ENCODE measurements around the gene SHQ1. TPM values are rescaled to one million over a fixed set of nuclear protein-coding genes. Genes with fewer than 3 reads are reported as not detected.

Gene SHQ1
- total and polyA plus RNA-seq, 12 donors = 7.2 to 26.4 (median 15.1) TPM

GRCh38 chr3:72768481-72768880, 79.8 kb downstream of the SHQ1 start:
- intact Hi-C loops (cut with DNase I) = no loop called here
- no peak for DNase-seq
- WGBS, 4 donors = 86 to 91% (median 89%) methylated on average over 6 of the region's 6 CpGs
- Histone ChIP-seq H3K27ac (no peak overlapping the region), H3K27me3 (no peaks in the 10 kb centered on the region), H3K36me3 (replicated peaks in 1 of 2) (no peaks in the 10 kb centered on the region), H3K4me3 (no peak overlapping the region), H3K4me1 (replicated peaks in 1 of 2) (no peaks in the 10 kb centered on the region), H3K9me3 (replicated peaks in 1 of 3) (no peaks in the 10 kb centered on the region)
- TF ChIP-seq POLR2A (IDR thresholded peaks at IDR 0.05) (no peak), CTCF (IDR thresholded peaks at IDR 0.05) (no peak)

GRCh38 chr3:72768006-72768441, 80.2 kb downstream of the SHQ1 start:
- WGBS, 4 donors = 62 to 74% (median 67%) methylated on average over 5 of the region's 5 CpGs
- TF ChIP-seq CTCF (IDR thresholded peaks at IDR 0.05) (no peak), POLR2A (IDR thresholded peaks at IDR 0.05) (no peak)
- Histone ChIP-seq H3K27ac (no peak overlapping the region), H3K9me3 (replicated peaks in 1 of 3) (no peaks in the 10 kb centered on the region), H3K4me1 (replicated peaks in 1 of 2) (no peaks in the 10 kb centered on the region), H3K4me3 (no peak overlapping the region), H3K27me3 (no peaks in the 10 kb centered on the region), H3K36me3 (replicated peaks in 1 of 2) (no peaks in the 10 kb centered on the region)
- intact Hi-C loops (cut with DNase I) = no loop called here
- DNase-seq = no peak

DNA sequence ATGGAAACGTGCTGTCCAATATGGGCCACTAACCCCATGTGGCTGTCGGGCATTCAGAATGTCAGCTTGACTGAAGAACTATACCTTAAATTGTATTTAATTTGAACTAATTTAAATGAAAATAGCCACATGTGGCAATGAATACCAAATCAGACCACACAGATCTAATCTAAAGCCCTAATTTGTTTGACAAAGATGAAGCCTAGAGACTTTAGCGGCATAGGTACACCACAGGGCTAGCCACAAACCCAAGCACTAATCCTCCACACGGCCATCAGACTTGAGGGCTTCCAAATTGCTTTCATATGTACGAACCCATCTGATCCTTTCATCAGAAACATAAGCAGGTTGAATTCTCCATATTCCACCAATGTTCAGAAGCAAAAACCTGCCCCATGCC, 81.4 kb downstream of the SHQ1 start:
- intact Hi-C loops (cut with DNase I) = no loop called here
- H3K4me1 ChIP-seq (replicated peaks in 1 of 2) = no peaks in the 10 kb centered on the region
- no peak overlapping the region for H3K4me3 ChIP-seq
- no peaks in the 10 kb centered on the region for H3K27me3 ChIP-seq
- DNase-seq = no peak
- no peaks in the 10 kb centered on the region for H3K36me3 ChIP-seq (replicated peaks in 1 of 2)
- 90 to 98% (median 95%) methylated on average over 5 of the region's 5 CpGs for WGBS, 4 donors
- no peak overlapping the region for H3K27ac ChIP-seq
- no peaks in the 10 kb centered on the region for H3K9me3 ChIP-seq (replicated peaks in 1 of 3)
- TF ChIP-seq POLR2A (IDR thresholded peaks at IDR 0.05) (no peak), CTCF (IDR thresholded peaks at IDR 0.05) (no peak)

DNA sequence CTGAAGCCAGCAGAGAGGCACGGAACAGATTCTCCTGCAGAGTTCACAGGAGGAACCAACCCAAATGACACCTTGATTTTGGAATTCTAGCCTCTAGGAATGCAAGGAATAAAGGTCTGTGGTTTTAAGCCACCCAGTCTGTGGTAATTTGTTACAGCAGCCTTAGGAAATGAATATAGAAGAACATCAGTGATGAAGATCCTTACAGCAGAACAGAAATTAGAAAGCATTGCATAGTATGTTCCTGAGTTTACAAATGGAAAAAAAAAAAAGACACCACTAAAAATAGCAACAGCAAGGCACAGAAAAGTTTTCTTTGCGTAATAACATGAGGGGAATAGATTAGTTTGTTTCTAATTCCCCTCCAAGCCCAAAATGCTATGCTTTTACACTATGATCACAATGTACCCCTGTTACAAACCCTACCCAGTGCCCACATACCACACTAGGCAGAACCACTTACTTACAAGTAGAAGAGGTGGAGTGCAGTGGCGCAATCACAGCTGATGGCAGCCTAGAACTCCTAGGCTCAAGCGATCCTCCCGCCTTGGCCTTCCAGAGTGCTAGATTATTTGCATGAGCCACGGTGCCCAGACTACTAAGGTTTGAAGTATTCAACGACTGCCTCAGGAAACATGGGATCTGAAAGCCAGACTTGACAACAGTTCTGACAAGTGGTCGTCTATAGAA, 84.3 kb downstream of the SHQ1 start:
- Histone ChIP-seq H3K27me3 (no peaks in the 10 kb centered on the region), H3K9me3 (replicated peaks in 1 of 3) (no peaks in the 10 kb centered on the region), H3K27ac (no peak overlapping the region), H3K4me3 (no peak overlapping the region), H3K36me3 (replicated peaks in 1 of 2) (no peaks in the 10 kb centered on the region), H3K4me1 (replicated peaks in 1 of 2) (no peaks in the 10 kb centered on the region)
- whole genome bisulfite sequencing, 4 donors = 81 to 94% (median 90%) methylated on average over 8 of the region's 8 CpGs
- TF ChIP-seq CTCF (IDR thresholded peaks at IDR 0.05) = no peak
- no peak for TF ChIP-seq POLR2A (IDR thresholded peaks at IDR 0.05)
- DNase-seq = no peak
- intact Hi-C loops (cut with DNase I) = no loop called here
